ENCODE data around the gene PAQR3.
"Not testable (repeated sequence)": the region's sequence is repeated elsewhere in the genome, so short reads cannot be mapped to it uniquely, and the experiment has no call there.

GRCh38 chr4:78908974-78909373 is 30.3 kb downstream of the PAQR3 start:
- TF ChIP-seq CTCF, POLR2A (IDR thresholded peaks at IDR 0.05): not testable (repeated sequence)

All from heart left ventricle (tissue), 13 donors.